B cell (primary cell): Measurements from ENCODE around the gene C6orf89.

Experiments used
- CTCF ChIP-seq: fragments of 200-600 bp; IDR thresholded peaks from one replicate; pipeline ENCODE4 v1.8.0; 2022; ENCODE audit warnings: antibody characterized with exemption, mild to moderate bottlenecking
- EZH2 ChIP-seq: IDR thresholded peaks from 2 replicates; pipeline ENCODE4 v1.6.1; 2012; ENCODE audit warnings: borderline replicate concordance, low read depth, mild to moderate bottlenecking, moderate library complexity, low read length; ENCODE audit not compliant: insufficient read depth, poor library complexity, severe bottlenecking

- TF ChIP-seq CTCF, result no peak
- TF ChIP-seq EZH2, result no peak
Measured at GRCh38 chr6:36934901-36935300, 49.1 kb downstream of the C6orf89 start.
